NB4 (cell line): ENCODE measurements around the gene RNF182.

ENCODE experiments used
- POLR2A ChIP-seq: IDR thresholded peaks from 2 replicates; pipeline ENCODE4 v1.6.1; 2011; ENCODE audit warnings: mild to moderate bottlenecking; ENCODE audit not compliant: insufficient read length; ENCODE audit errors: extremely low read depth
- TF ChIP-seq, protein P1 (sequence below): IDR thresholded peaks from one replicate; pipeline ENCODE4 v1.5.1; 2012; ENCODE audit warnings: low read depth, low read length

DNA sequence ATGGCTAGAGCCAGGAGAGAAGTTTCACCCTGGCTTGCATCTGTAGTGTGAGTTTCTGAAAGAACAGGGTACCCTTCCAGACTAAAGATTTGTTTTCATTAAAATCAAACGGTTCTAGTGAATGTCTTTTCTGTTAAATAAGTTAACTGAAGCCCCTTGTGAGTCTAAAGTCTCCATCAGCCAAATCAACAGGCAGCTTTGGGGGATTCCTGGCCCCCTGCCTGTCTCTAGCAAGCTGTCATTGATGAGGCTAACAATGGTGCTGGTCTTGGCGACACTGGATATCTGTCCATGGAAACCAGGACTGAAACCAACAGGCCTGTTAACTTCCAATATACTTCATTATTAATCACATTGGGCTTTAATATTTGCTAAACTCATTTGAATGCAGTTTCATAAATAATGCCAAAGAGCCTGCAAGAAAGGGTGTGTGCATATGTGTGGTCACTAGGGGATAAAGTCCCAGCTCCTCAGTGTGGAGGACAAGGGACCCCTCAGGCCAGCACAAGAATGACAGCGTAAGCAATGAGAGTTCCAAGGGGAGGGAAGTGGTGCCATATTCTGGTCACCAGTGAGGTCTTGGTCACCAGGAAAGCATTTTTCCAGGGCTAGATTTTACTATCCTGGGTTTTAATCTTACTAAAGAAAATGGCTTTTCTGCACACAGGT lies 9.1 kb upstream of the RNF182 start:
- TF ChIP-seq, protein P1, sequence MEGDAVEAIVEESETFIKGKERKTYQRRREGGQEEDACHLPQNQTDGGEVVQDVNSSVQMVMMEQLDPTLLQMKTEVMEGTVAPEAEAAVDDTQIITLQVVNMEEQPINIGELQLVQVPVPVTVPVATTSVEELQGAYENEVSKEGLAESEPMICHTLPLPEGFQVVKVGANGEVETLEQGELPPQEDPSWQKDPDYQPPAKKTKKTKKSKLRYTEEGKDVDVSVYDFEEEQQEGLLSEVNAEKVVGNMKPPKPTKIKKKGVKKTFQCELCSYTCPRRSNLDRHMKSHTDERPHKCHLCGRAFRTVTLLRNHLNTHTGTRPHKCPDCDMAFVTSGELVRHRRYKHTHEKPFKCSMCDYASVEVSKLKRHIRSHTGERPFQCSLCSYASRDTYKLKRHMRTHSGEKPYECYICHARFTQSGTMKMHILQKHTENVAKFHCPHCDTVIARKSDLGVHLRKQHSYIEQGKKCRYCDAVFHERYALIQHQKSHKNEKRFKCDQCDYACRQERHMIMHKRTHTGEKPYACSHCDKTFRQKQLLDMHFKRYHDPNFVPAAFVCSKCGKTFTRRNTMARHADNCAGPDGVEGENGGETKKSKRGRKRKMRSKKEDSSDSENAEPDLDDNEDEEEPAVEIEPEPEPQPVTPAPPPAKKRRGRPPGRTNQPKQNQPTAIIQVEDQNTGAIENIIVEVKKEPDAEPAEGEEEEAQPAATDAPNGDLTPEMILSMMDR = no peak
- no peak for TF ChIP-seq POLR2A
